A549 (cell line): ENCODE data around the gene ADAMTS2. TPM values are rescaled to one million over a fixed set of nuclear protein-coding genes. Genes with fewer than 3 reads are reported as not detected.
A peak's percentile ranks its signal among the peaks of the same experiment; 100 is the strongest.

ENCODE experiments used
- ATAC-seq, 2 experiments: fragments of 200-7000 bp in 1 of 2; fragments of >200 bp in 1 of 2; cut with Nextera tagmentation in 1 of 2; cut with Tn5 transposase in 1 of 2; 3 replicates each; pipeline versions ENCODE4 v1.8.0 to v1.9.1; 2018 to 2020; ENCODE audit warnings: mild to moderate bottlenecking in 1 of 2, moderate library complexity in 1 of 2
- CTCF ChIA-PET: fragments of 300-600 bp; sonication (Branson Sonifier 250); formaldehyde crosslinking; extraction: SDS; loops from one replicate; lab custom pipeline; 2021; ENCODE audit warnings: antibody characterized with exemption, inconsistent platforms; lab: Yijun Ruan, JAX
- POLR2A ChIA-PET: fragments of 350-600 bp; formaldehyde crosslinking; extraction: SDS; loops from one replicate; lab custom pipeline; 2021; ENCODE audit warnings: antibody characterized with exemption, inconsistent platforms; lab: Yijun Ruan, JAX
- DNase-seq, 2 experiments: peaks; one replicate each; pipeline versions ENCODE4 v3.0.0 to v3.0.0-alpha.2; 2011 to 2016; ENCODE audit warnings: low read depth in 1 of 2, low spot score in 1 of 2
- FAIRE-seq: peaks from 2 replicates; lab custom pipeline; 2011; peaks lifted over from hg19 to GRCh38; lab: Jason Lieb, UNC
- H3K27ac ChIP-seq, 2 experiments: fragments of >200 bp; sonication (Bioruptor Twin); formaldehyde crosslinking; 3 replicates each; pipeline ENCODE4 v1.5.1; 2016 to 2017
- H3K4me1 ChIP-seq: fragments of >200 bp; sonication (Bioruptor Twin); formaldehyde crosslinking; 3 replicates; pipeline ENCODE4 v1.6.1; 2016
- H3K4me2 ChIP-seq: fragments of >200 bp; sonication (Bioruptor Twin); formaldehyde crosslinking; 3 replicates; pipeline ENCODE4 v1.6.1; 2016
- H3K4me3 ChIP-seq: fragments of >200 bp; sonication (Bioruptor Twin); formaldehyde crosslinking; 3 replicates; pipeline ENCODE4 v1.5.1; 2016
- H3K9me3 ChIP-seq: fragments of >200 bp; sonication (Bioruptor Twin); formaldehyde crosslinking; 3 replicates; pipeline ENCODE4 v1.6.1; 2016
- BHLHE40 ChIP-seq: IDR thresholded peaks from 2 replicates; pipeline ENCODE4 v1.6.1; 2012; ENCODE audit warnings: low read depth, low read length, inconsistent platforms
- CHD2 ChIP-seq: fragments of 150-350 bp; IDR thresholded peaks from 2 replicates; pipeline ENCODE4 v1.6.1; 2014; ENCODE audit warnings: low read length; ENCODE audit not compliant: partially characterized antibody
- CHD4 ChIP-seq: fragments of 200-600 bp; sonication (generic); IDR thresholded peaks from 2 replicates; pipeline ENCODE4 v1.6.1; 2016; ENCODE audit warnings: antibody characterized with exemption, mild to moderate bottlenecking, borderline replicate concordance
- ELK1 ChIP-seq: fragments of 150-350 bp; IDR thresholded peaks from 2 replicates; pipeline ENCODE4 v1.6.1; 2014; ENCODE audit warnings: low read depth, mild to moderate bottlenecking, low read length
- GATA3 ChIP-seq: IDR thresholded peaks from 2 replicates; pipeline ENCODE4 v1.6.1; 2012; ENCODE audit warnings: borderline replicate concordance
- HOXA7 ChIP-seq: fragments of 250-450 bp; sonication (Bioruptor Pico); IDR thresholded peaks from 2 replicates; pipeline ENCODE4 v1.5.0; 2020; ENCODE audit warnings: mild to moderate bottlenecking, moderate library complexity
- JUNB ChIP-seq: fragments of >200 bp; sonication (Bioruptor Twin); formaldehyde crosslinking; IDR thresholded peaks from 2 replicates; pipeline ENCODE4 v1.6.1; 2016
- MAZ ChIP-seq: fragments of 150-350 bp; IDR thresholded peaks from 2 replicates; pipeline ENCODE4 v1.6.1; 2014; ENCODE audit warnings: antibody characterized with exemption, low read depth, low read length, borderline replicate concordance
- MYC ChIP-seq: IDR thresholded peaks from 2 replicates; pipeline ENCODE4 v1.6.1; 2012; ENCODE audit warnings: mild to moderate bottlenecking, inconsistent platforms, low read length, improper control_type of control experiment, borderline replicate concordance
- NFE2L2 ChIP-seq: fragments of 150-350 bp; conservative IDR thresholded peaks from 2 replicates; pipeline ENCODE4 v1.6.1; 2014; ENCODE audit warnings: low read length
- NPAS2 ChIP-seq: fragments of 250-450 bp; sonication (Bioruptor Pico); IDR thresholded peaks from 2 replicates; pipeline ENCODE4 v1.8.0; 2022; ENCODE audit warnings: mild to moderate bottlenecking, moderate library complexity, borderline replicate concordance
- NR3C1 ChIP-seq: fragments of >200 bp; sonication (Bioruptor Twin); formaldehyde crosslinking; IDR thresholded peaks from 3 replicates; pipeline ENCODE4 v1.6.1; 2017
- PHF8 ChIP-seq: fragments of 200-600 bp; sonication (generic); IDR thresholded peaks from 2 replicates; pipeline ENCODE4 v1.6.1; 2016; ENCODE audit warnings: low read depth, mild to moderate bottlenecking, antibody characterized with exemption, moderate library complexity, borderline replicate concordance
- POLR2AphosphoS2 ChIP-seq: conservative IDR thresholded peaks from 2 replicates; pipeline ENCODE4 v1.6.1; 2012; ENCODE audit warnings: low read length, improper control_type of control experiment, inconsistent platforms
- RAD21 ChIP-seq, 2 experiments: fragments of >200 bp in 1 of 2; sonication (Bioruptor Twin) in 1 of 2; formaldehyde crosslinking in 1 of 2; IDR thresholded peaks in 1 of 2; conservative IDR thresholded peaks in 1 of 2; 2 replicates in 1 of 2; 3 replicates in 1 of 2; pipeline ENCODE4 v1.6.1; 2012 to 2018; ENCODE audit warnings: inconsistent platforms in 1 of 2
- RARB ChIP-seq: fragments of 250-450 bp; sonication (Bioruptor Pico); IDR thresholded peaks from 2 replicates; pipeline ENCODE4 v1.8.0; 2021; ENCODE audit warnings: mild to moderate bottlenecking, moderate library complexity
- TFCP2L1 ChIP-seq: fragments of 250-450 bp; sonication (Bioruptor Pico); IDR thresholded peaks from 2 replicates; pipeline ENCODE4 v1.5.0; 2021; ENCODE audit warnings: mild to moderate bottlenecking
- USF2 ChIP-seq: fragments of 450-650 bp; IDR thresholded peaks from 2 replicates; pipeline ENCODE4 v1.6.1; 2014; ENCODE audit warnings: antibody characterized with exemption
- ZFP36 ChIP-seq: fragments of 450-650 bp; IDR thresholded peaks from 2 replicates; pipeline ENCODE4 v1.6.1; 2014; ENCODE audit warnings: borderline replicate concordance; ENCODE audit not compliant: partially characterized antibody
- ZSCAN20 ChIP-seq: fragments of 250-450 bp; sonication (Bioruptor Pico); IDR thresholded peaks from 2 replicates; pipeline ENCODE4 v1.8.0; 2022; ENCODE audit warnings: mild to moderate bottlenecking, moderate library complexity
- WGBS: methylation state at CpG from one replicate; pipeline ENCODE4 v1.1.6; 2017; ENCODE audit errors: missing lambda C conversion rate; 5-methylcytosine and 5-hydroxymethylcytosine counted together
- polyA minus RNA-seq: library from RNA; depleted of rRNA, polyadenylated mRNA; stranded (reverse); fragments of >200 nt; gene quantifications from 2 replicates; pipeline ENCODE4 v1.2.3, GENCODE V29; 2011; rRNA and poly(A)+ RNA removed
- polyA plus RNA-seq, 4 experiments: library from polyadenylated mRNA; depleted of rRNA in 3 of 4; stranded (reverse); fragments of >200 nt; fragmentation: RNase III in 1 of 4; extraction: RNeasy Plus Mini Kit Qiagen cat#74134 plus additional on column Dnase treatment in 1 of 4; gene quantifications; 2 replicates in 3 of 4; 3 replicates in 1 of 4; pipeline ENCODE4 v1.2.3, GENCODE V29; 2011 to 2017
- TF ChIP-seq, protein P1 (sequence below): fragments of >200 bp; sonication (Bioruptor Twin); formaldehyde crosslinking; IDR thresholded peaks from 3 replicates; pipeline ENCODE4 v1.6.1; 2016

ADAMTS2 gene
- polyA plus RNA-seq (2011; rRNA removed) = 0.03 TPM in 1 of 2 replicates, not detected in the other
- 0.05 and 0.08 TPM in 2 replicates for polyA plus RNA-seq (2012; cell fraction: cytosol; rRNA removed)
- polyA plus RNA-seq (2012; cell fraction: nucleus; rRNA removed) = 0.11 and 0.12 TPM in 2 replicates
- polyA plus RNA-seq (2017; fragmentation: RNase III; extraction: RNeasy Plus Mini Kit Qiagen cat#74134 plus additional on column Dnase treatment) = 0.03 TPM in 1 of 3 replicates, not detected in the others
- not detected in 2 replicates for polyA minus RNA-seq

- POLR2A ChIA-PET = no interaction called here
Observed at GRCh38 chr5:179345433-179346321, at the start of gene ADAMTS2. ADAMTS2 (minus strand) TSS chr5:179345461; CDS start chr5:179345328, 133 bp downstream.

GRCh38 chr5:179393078-179393477 lies 47.8 kb upstream of the ADAMTS2 start:
- POLR2A ChIA-PET = no interaction called here
- no peak overlapping the region for H3K4me2 ChIP-seq
- TF ChIP-seq PHF8 (no peak), USF2 (peak; percentile 10; the same call in 1 of the 2 replicates)
- TF ChIP-seq, all 56 proteins: peak for 1
- H3K9me3 ChIP-seq = peaks cover 10% of the 10 kb centered on the region; the same call in 2 of the 3 replicates
- H3K27ac ChIP-seq = no peak overlapping the region
- ATAC-seq (no peak), FAIRE-seq (no peak), DNase-seq (peak in 1 of 2 experiments; percentile 17)
- no peak overlapping the region for H3K4me3 ChIP-seq
- WGBS = 3% methylated on average over 4 of the region's 4 CpGs
- H3K4me1 ChIP-seq = no peaks in the 10 kb centered on the region
- CTCF ChIA-PET = interaction anchor here (0.7 to 0.9 kb wide), 2 partner anchors 10 to 1032 kb away, joined by 3 read pairs; no protein-coding TSS in a partner anchor

More at GRCh38 chr5:179345433-179346321, at the start of gene ADAMTS2:
- Histone ChIP-seq H3K4me2 (peak within 1 kb of the TSS; percentile 92), H3K4me3 (peak within 1 kb of the TSS; percentile 46), H3K4me1 (peaks cover 7% of the 10 kb centered on the region; the same call in 1 of the 3 replicates), H3K9me3 (no peaks in the 10 kb centered on the region)
- FAIRE-seq (no peak), ATAC-seq (peak; percentile 7 to 25; a peak in 2 of 6 replicates), DNase-seq (no peak)
- WGBS = 16% methylated on average over 37 of the region's 67 CpGs
- CTCF ChIA-PET = no interaction called here
- TF ChIP-seq RAD21 (conservative IDR thresholded peaks at IDR 0.05 in 1 of 2, IDR thresholded peaks at IDR 0.05 in 1 of 2) (no peak), BHLHE40 (no peak), JUNB (no peak), TFCP2L1 (no peak)
- TF ChIP-seq, all 56 proteins: peak for 0
- H3K27ac ChIP-seq = no peak within 1 kb of the TSS; a peak in 1 of 6 replicates

GRCh38 chr5:179387151-179388110 lies 42.2 kb upstream of the ADAMTS2 start:
- CTCF ChIA-PET = no interaction called here
- Histone ChIP-seq H3K9me3 (peaks cover 7% of the 10 kb centered on the region; the same call in 2 of the 3 replicates), H3K4me2 (no peak overlapping the region), H3K4me1 (no peaks in the 10 kb centered on the region), H3K4me3 (no peak overlapping the region)
- POLR2A ChIA-PET = no interaction called here
- 20% methylated on average over 19 of the region's 19 CpGs for WGBS
- no peak for FAIRE-seq
- no peak for TF ChIP-seq ZFP36
- no peak for TF ChIP-seq HOXA7 (CRISPR knock-in tag)
- no peak for TF ChIP-seq CHD4
- no peak for TF ChIP-seq ELK1
- TF ChIP-seq NFE2L2 = no peak
- no peak for TF ChIP-seq POLR2AphosphoS2
- TF ChIP-seq RARB = no peak
- TF ChIP-seq, protein P1, sequence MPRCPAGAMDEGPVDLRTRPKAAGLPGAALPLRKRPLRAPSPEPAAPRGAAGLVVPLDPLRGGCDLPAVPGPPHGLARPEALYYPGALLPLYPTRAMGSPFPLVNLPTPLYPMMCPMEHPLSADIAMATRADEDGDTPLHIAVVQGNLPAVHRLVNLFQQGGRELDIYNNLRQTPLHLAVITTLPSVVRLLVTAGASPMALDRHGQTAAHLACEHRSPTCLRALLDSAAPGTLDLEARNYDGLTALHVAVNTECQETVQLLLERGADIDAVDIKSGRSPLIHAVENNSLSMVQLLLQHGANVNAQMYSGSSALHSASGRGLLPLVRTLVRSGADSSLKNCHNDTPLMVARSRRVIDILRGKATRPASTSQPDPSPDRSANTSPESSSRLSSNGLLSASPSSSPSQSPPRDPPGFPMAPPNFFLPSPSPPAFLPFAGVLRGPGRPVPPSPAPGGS = no peak
- TF ChIP-seq CHD2 = no peak
- no peak for TF ChIP-seq NPAS2 (CRISPR knock-in tag)
- no peak for TF ChIP-seq ZSCAN20 (CRISPR knock-in tag)
- no peak for TF ChIP-seq MYC
- TF ChIP-seq RAD21 (conservative IDR thresholded peaks at IDR 0.05 in 1 of 2, IDR thresholded peaks at IDR 0.05 in 1 of 2) = no peak
- no peak for TF ChIP-seq NR3C1
- no peak for TF ChIP-seq MAZ
- no peak for TF ChIP-seq PHF8
- TF ChIP-seq GATA3 = no peak
- TF ChIP-seq, all 56 proteins: peak for 0
- DNase-seq (no peak), ATAC-seq (no peak)
- no peak overlapping the region for H3K27ac ChIP-seq
